Liver (tissue), 9 donors: ENCODE data around the gene LDLRAD3. TPM values are rescaled to one million over a fixed set of nuclear protein-coding genes. Genes with fewer than 3 reads are reported as not detected.

ENCODE experiments used
- DNase-seq: peaks from one replicate; pipeline ENCODE4 v3.0.0-alpha.2; 2017; ENCODE audit warnings: low spot score
- H3K27ac ChIP-seq, 2 donors: one replicate each; pipeline ENCODE4 v1.7.0; 2013; ENCODE audit warnings: inconsistent platforms in 2 of 2, low read length in 2 of 2, control low read depth in 1 of 2, low read depth in 1 of 2, mild to moderate bottlenecking in 1 of 2
- H3K27me3 ChIP-seq, 4 donors: one replicate each; pipeline versions ENCODE4 v1.6.1 to v1.7.0; 2013; ENCODE audit warnings: low read length in 3 of 4, inconsistent platforms in 1 of 4, mild to moderate bottlenecking in 1 of 4, moderate library complexity in 1 of 4; ENCODE audit not compliant: control insufficient read depth in 4 of 4, insufficient read depth in 4 of 4
- H3K36me3 ChIP-seq, 4 donors: one replicate each; pipeline versions ENCODE4 v1.6.1 to v1.7.0; 2013; ENCODE audit warnings: low read length in 3 of 4, mild to moderate bottlenecking in 3 of 4, low read depth in 1 of 4, moderate library complexity in 1 of 4; ENCODE audit not compliant: control insufficient read depth in 4 of 4, insufficient read depth in 3 of 4
- H3K4me1 ChIP-seq, 4 donors: one replicate each; pipeline versions ENCODE4 v1.6.1 to v1.7.0; 2013; ENCODE audit warnings: low read length in 3 of 4, mild to moderate bottlenecking in 3 of 4, moderate library complexity in 1 of 4; ENCODE audit not compliant: control insufficient read depth in 4 of 4, insufficient read depth in 4 of 4
- H3K4me3 ChIP-seq, 3 donors: one replicate each; pipeline versions ENCODE4 v1.6.1 to v1.7.0; 2013; ENCODE audit warnings: low read length in 3 of 3, control low read depth in 1 of 3, low read depth in 1 of 3, mild to moderate bottlenecking in 1 of 3
- H3K9ac ChIP-seq, 2 donors: one replicate each; pipeline ENCODE4 v1.7.0; 2013; ENCODE audit warnings: low read length in 2 of 2, mild to moderate bottlenecking in 2 of 2, moderate library complexity in 2 of 2, control low read depth in 1 of 2, low read depth in 1 of 2
- H3K9me3 ChIP-seq, 4 donors: one replicate each; pipeline versions ENCODE4 v1.6.1 to v1.7.0; 2013; ENCODE audit warnings: low read length in 3 of 4; ENCODE audit not compliant: control insufficient read depth in 4 of 4
- ATF3 ChIP-seq: IDR thresholded peaks from 2 replicates; pipeline ENCODE4 v1.6.1; 2016; ENCODE audit warnings: antibody characterized with exemption
- CTCF ChIP-seq: fragments of 150-350 bp; IDR thresholded peaks from 2 replicates; pipeline ENCODE4 v1.5.1; 2017; ENCODE audit warnings: improper control_type of control experiment, low read depth, low read length; ENCODE audit not compliant: missing input control
- EGR1 ChIP-seq, 2 donors: IDR thresholded peaks; 2 replicates each; pipeline ENCODE4 v1.6.1; 2016 to 2018; ENCODE audit warnings: antibody characterized with exemption in 2 of 2, low read depth in 2 of 2
- FOXA1 ChIP-seq: IDR thresholded peaks from 2 replicates; pipeline ENCODE4 v1.6.1; 2016; ENCODE audit warnings: antibody characterized with exemption
- GABPA ChIP-seq, 2 donors: IDR thresholded peaks in 1 of 2; conservative IDR thresholded peaks in 1 of 2; 2 replicates each; pipeline ENCODE4 v1.6.1; 2016; ENCODE audit warnings: antibody characterized with exemption in 2 of 2, mild to moderate bottlenecking in 1 of 2, moderate library complexity in 1 of 2
- HNF4A ChIP-seq, 2 donors: conservative IDR thresholded peaks; 2 replicates each; pipeline ENCODE4 v1.6.1; 2016; ENCODE audit warnings: antibody characterized with exemption in 2 of 2, mild to moderate bottlenecking in 2 of 2
- HNF4G ChIP-seq: IDR thresholded peaks from 2 replicates; pipeline ENCODE4 v1.6.1; 2016; ENCODE audit warnings: antibody characterized with exemption
- JUND ChIP-seq, 2 donors: IDR thresholded peaks; 2 replicates each; pipeline ENCODE4 v1.6.1; 2016; ENCODE audit warnings: antibody characterized with exemption in 2 of 2
- MAX ChIP-seq: IDR thresholded peaks from 2 replicates; pipeline ENCODE4 v1.6.1; 2016; ENCODE audit warnings: antibody characterized with exemption
- NR2F2 ChIP-seq: IDR thresholded peaks from 2 replicates; pipeline ENCODE4 v1.6.1; 2016; ENCODE audit warnings: antibody characterized with exemption
- RAD21 ChIP-seq, 2 donors: IDR thresholded peaks; 2 replicates each; pipeline ENCODE4 v1.6.1; 2016; ENCODE audit warnings: antibody characterized with exemption in 2 of 2, mild to moderate bottlenecking in 2 of 2
- REST ChIP-seq: IDR thresholded peaks from 2 replicates; pipeline ENCODE4 v1.6.1; 2016; ENCODE audit warnings: antibody characterized with exemption, mild to moderate bottlenecking
- RXRA ChIP-seq, 2 donors: IDR thresholded peaks; 2 replicates each; pipeline ENCODE4 v1.6.1; 2017 to 2018; ENCODE audit warnings: antibody characterized with exemption in 2 of 2, mild to moderate bottlenecking in 1 of 2
- SP1 ChIP-seq: IDR thresholded peaks from 2 replicates; pipeline ENCODE4 v1.6.1; 2018; ENCODE audit warnings: antibody characterized with exemption, mild to moderate bottlenecking
- TAF1 ChIP-seq: conservative IDR thresholded peaks from 2 replicates; pipeline ENCODE4 v1.6.1; 2016; ENCODE audit warnings: antibody characterized with exemption, mild to moderate bottlenecking
- ZBTB33 ChIP-seq: IDR thresholded peaks from 2 replicates; pipeline ENCODE4 v1.6.1; 2016; ENCODE audit warnings: antibody characterized with exemption
- WGBS: extraction: QIAGEN DNeasy Blood & Tissue Kit; methylation state at CpG from one replicate; pipeline ENCODE4 v1.1.7; 2013; 5-methylcytosine and 5-hydroxymethylcytosine counted together
- polyA plus RNA-seq, 2 donors: library from polyadenylated mRNA; stranded (reverse) in 1 of 2; unstranded in 1 of 2; fragments of 200-250 nt in 1 of 2; fragments of >200 nt in 1 of 2; fragmentation: Nextera tagmentation in 1 of 2; extraction: Ambion mirVana in 1 of 2; gene quantifications; one replicate each; pipeline versions ENCODE4 v1.2.1 to v1.2.3, GENCODE V29; 2013 to 2015
- total RNA-seq, 2 donors: library from RNA; depleted of rRNA; stranded (reverse); fragments of >200 nt; gene quantifications; one replicate each; pipeline ENCODE4 v1.2.3, GENCODE V29; 2014
- donor health status: healthy.
- donor health status: healthy.
- donor health status: healthy.
- donor health status: healthy.
- donor health status: healthy.

LDLRAD3 gene
- total and polyA plus RNA-seq, 4 donors, result 0.75 to 1.3 (median 0.93) TPM

- Histone ChIP-seq H3K9me3 (peaks cover 0 to 2% (median 0%) of the 10 kb centered on the region in 4 donors), H3K27me3 (no peaks in the 10 kb centered on the region), H3K4me1 (no peaks in the 10 kb centered on the region), H3K27ac (no peak overlapping the region), H3K36me3 (no peaks in the 10 kb centered on the region), H3K4me3 (no peak overlapping the region), H3K9ac (no peak overlapping the region)
- no peak for TF ChIP-seq MAX
- no peak for TF ChIP-seq CTCF
- no peak for TF ChIP-seq TAF1
- TF ChIP-seq HNF4A (conservative IDR thresholded peaks at IDR 0.05), result no peak
- no peak for TF ChIP-seq ATF3
- TF ChIP-seq GABPA (IDR thresholded peaks at IDR 0.05 in 1 of 2, conservative IDR thresholded peaks at IDR 0.05 in 1 of 2), result no peak
- TF ChIP-seq HNF4G, result no peak
- TF ChIP-seq SP1, result no peak
- no peak for TF ChIP-seq RAD21 (IDR thresholded peaks at IDR 0.05)
- TF ChIP-seq JUND (IDR thresholded peaks at IDR 0.05), result no peak
- TF ChIP-seq FOXA1, result no peak
- TF ChIP-seq NR2F2, result no peak
- TF ChIP-seq RXRA (IDR thresholded peaks at IDR 0.05), result no peak
- no peak for TF ChIP-seq ZBTB33
- no peak for TF ChIP-seq REST
- 97% methylated on average over 4 of the region's 4 CpGs for WGBS
- no peak for DNase-seq
Observed at GRCh38 chr11:36059660-36060059, 115.8 kb downstream of the LDLRAD3 start.

- Histone ChIP-seq H3K27me3 (no peaks in the 10 kb centered on the region), H3K27ac (no peak overlapping the region), H3K4me3 (no peak overlapping the region), H3K36me3 (no peaks in the 10 kb centered on the region), H3K9me3 (peaks cover 0 to 2% (median under 1%) of the 10 kb centered on the region in 4 donors), H3K9ac (no peak overlapping the region), H3K4me1 (no peaks in the 10 kb centered on the region)
- 71% methylated on average over 7 of the region's 7 CpGs for WGBS
- no peak for DNase-seq
- TF ChIP-seq EGR1 (IDR thresholded peaks at IDR 0.05; ENCODE audit: low read depth in 2 of 2) (no peak), ZBTB33 (no peak), GABPA (IDR thresholded peaks at IDR 0.05 in 1 of 2, conservative IDR thresholded peaks at IDR 0.05 in 1 of 2) (no peak), REST (no peak), RAD21 (IDR thresholded peaks at IDR 0.05) (no peak), HNF4A (conservative IDR thresholded peaks at IDR 0.05) (no peak), TAF1 (no peak), MAX (no peak), RXRA (IDR thresholded peaks at IDR 0.05) (no peak), FOXA1 (no peak)
Observed at GRCh38 chr11:36060926-36061325, 117.1 kb downstream of the LDLRAD3 start.
